MCF 10A (cell line): ENCODE measurements around the gene MAGI1. TPM values are rescaled to one million over a fixed set of nuclear protein-coding genes. Genes with fewer than 3 reads are reported as not detected.

ENCODE experiments used
- BruUV-seq: library from RNA; stranded (reverse); fragments of 400-500 nt; replicated peaks from 2 replicates; lab custom pipeline; 2021; lab: Mats Ljungman, UMichigan
- CTCF ChIA-PET: fragments of 300-600 bp; sonication (Branson Sonifier 250); formaldehyde crosslinking; extraction: SDS; loops from one replicate; lab custom pipeline; 2021; ENCODE audit warnings: antibody characterized with exemption, inconsistent platforms; lab: Yijun Ruan, JAX
- POLR2A ChIA-PET: fragments of 300-600, 350-650 bp; sonication (Branson Sonifier 250); formaldehyde crosslinking; extraction: SDS; loops from one replicate; lab custom pipeline; 2020; ENCODE audit warnings: antibody characterized with exemption, inconsistent platforms; lab: Yijun Ruan, JAX
- DNase-seq: peaks from one replicate; pipeline ENCODE4 v3.0.0-alpha.2; 2018; ENCODE audit not compliant: unreplicated experiment
- H3K27ac Mint-ChIP-seq: one replicate; pipeline ENCODE4 v1.8.0; 2022; ENCODE audit warnings: mild to moderate bottlenecking, low read depth, mixed read lengths; ENCODE audit not compliant: unreplicated experiment
- H3K27me3 Mint-ChIP-seq: one replicate; pipeline ENCODE4 v1.8.0; 2022; ENCODE audit warnings: mixed read lengths; ENCODE audit not compliant: insufficient read depth, unreplicated experiment
- H3K36me3 Mint-ChIP-seq: one replicate; pipeline ENCODE4 v1.8.0; 2022; ENCODE audit warnings: mild to moderate bottlenecking, moderate library complexity, mixed read lengths; ENCODE audit not compliant: insufficient read depth, unreplicated experiment
- H3K4me1 Mint-ChIP-seq: one replicate; pipeline ENCODE4 v1.8.0; 2022; ENCODE audit warnings: mixed read lengths; ENCODE audit not compliant: insufficient read depth, unreplicated experiment
- H3K4me3 Mint-ChIP-seq: one replicate; pipeline ENCODE4 v1.8.0; 2022; ENCODE audit warnings: mild to moderate bottlenecking, moderate library complexity, mixed read lengths; ENCODE audit not compliant: unreplicated experiment
- H3K9me3 Mint-ChIP-seq: one replicate; pipeline ENCODE4 v1.8.0; 2022; ENCODE audit warnings: mixed read lengths; ENCODE audit not compliant: unreplicated experiment
- intact Hi-C: fragments of 100-400 bp; cut with micrococcal nuclease; formaldehyde crosslinking; loops from 2 replicates; pipeline ENCODE4 v1.14.1; 2022
- total RNA-seq: library from RNA; stranded (reverse); gene quantifications from 2 replicates; pipeline ENCODE4 v1.2.3, GENCODE V29; 2022
- TF ChIP-seq, protein P1 (sequence below): fragments of 200-600 bp; IDR thresholded peaks from one replicate; pipeline ENCODE4 v1.8.0; 2022; ENCODE audit warnings: antibody characterized with exemption, mild to moderate bottlenecking; ENCODE audit not compliant: unreplicated experiment

Gene MAGI1
- total RNA-seq, 1 experiment from 2014 or later, result 6.2 TPM

GRCh38 chr3:65560901-65561300 lies 477.8 kb downstream of the MAGI1 start:
- Mint-ChIP-seq H3K9me3 (no peaks in the 10 kb centered on the region), H3K4me1 (no peaks in the 10 kb centered on the region), H3K36me3 (no peaks in the 10 kb centered on the region), H3K4me3 (no peak overlapping the region), H3K27ac (no peak overlapping the region), H3K27me3 (no peaks in the 10 kb centered on the region)
- DNase-seq, result no peak
- intact Hi-C loops, result no loop called here
- no TSS peak for BruUV-seq
- ChIA-PET POLR2A (interaction anchor here (0.9 kb wide), 1 partner anchor 21 kb away, joined by 3 read pairs; no protein-coding TSS in a partner anchor), CTCF (interaction anchor here (0.7 to 1.6 kb wide), 3 partner anchors 9 to 112 kb away, joined by 3 to 7 read pairs (median 3); no protein-coding TSS in a partner anchor)
- TF ChIP-seq, protein P1, sequence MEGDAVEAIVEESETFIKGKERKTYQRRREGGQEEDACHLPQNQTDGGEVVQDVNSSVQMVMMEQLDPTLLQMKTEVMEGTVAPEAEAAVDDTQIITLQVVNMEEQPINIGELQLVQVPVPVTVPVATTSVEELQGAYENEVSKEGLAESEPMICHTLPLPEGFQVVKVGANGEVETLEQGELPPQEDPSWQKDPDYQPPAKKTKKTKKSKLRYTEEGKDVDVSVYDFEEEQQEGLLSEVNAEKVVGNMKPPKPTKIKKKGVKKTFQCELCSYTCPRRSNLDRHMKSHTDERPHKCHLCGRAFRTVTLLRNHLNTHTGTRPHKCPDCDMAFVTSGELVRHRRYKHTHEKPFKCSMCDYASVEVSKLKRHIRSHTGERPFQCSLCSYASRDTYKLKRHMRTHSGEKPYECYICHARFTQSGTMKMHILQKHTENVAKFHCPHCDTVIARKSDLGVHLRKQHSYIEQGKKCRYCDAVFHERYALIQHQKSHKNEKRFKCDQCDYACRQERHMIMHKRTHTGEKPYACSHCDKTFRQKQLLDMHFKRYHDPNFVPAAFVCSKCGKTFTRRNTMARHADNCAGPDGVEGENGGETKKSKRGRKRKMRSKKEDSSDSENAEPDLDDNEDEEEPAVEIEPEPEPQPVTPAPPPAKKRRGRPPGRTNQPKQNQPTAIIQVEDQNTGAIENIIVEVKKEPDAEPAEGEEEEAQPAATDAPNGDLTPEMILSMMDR, result no peak

GRCh38 chr3:65560133-65560532 lies 478.6 kb downstream of the MAGI1 start:
- intact Hi-C loops, result no loop called here
- BruUV-seq, result no TSS peak
- ChIA-PET CTCF (no interaction called here), POLR2A (interaction anchor here (0.7 kb wide), 1 partner anchor 11 kb away, joined by 3 read pairs; no protein-coding TSS in a partner anchor)
- no peaks in the 10 kb centered on the region for H3K27me3 Mint-ChIP-seq
- TF ChIP-seq, protein P1, result no peak
- no peak overlapping the region for H3K27ac Mint-ChIP-seq
- no peak overlapping the region for H3K4me3 Mint-ChIP-seq
- no peak for DNase-seq
- no peaks in the 10 kb centered on the region for H3K36me3 Mint-ChIP-seq
- no peaks in the 10 kb centered on the region for H3K9me3 Mint-ChIP-seq
- no peaks in the 10 kb centered on the region for H3K4me1 Mint-ChIP-seq

- Mint-ChIP-seq H3K36me3 (no peaks in the 10 kb centered on the region), H3K4me3 (no peak overlapping the region), H3K4me1 (no peaks in the 10 kb centered on the region), H3K27me3 (no peaks in the 10 kb centered on the region), H3K9me3 (no peaks in the 10 kb centered on the region), H3K27ac (no peak overlapping the region)
- POLR2A ChIA-PET, result interaction anchor here (0.7 kb wide), 1 partner anchor 12 kb away, joined by 3 read pairs; no protein-coding TSS in a partner anchor
- TF ChIP-seq, protein P1, result no peak
- CTCF ChIA-PET, result interaction anchor here (0.7 kb wide), 1 partner anchor 1026 kb away, joined by 4 read pairs; no protein-coding TSS in a partner anchor
- intact Hi-C loops, result no loop called here
- no TSS peak for BruUV-seq
- peak; percentile 6 for DNase-seq
These were observed 479.1 kb downstream of the MAGI1 start for GRCh38 chr3:65559643-65560042.

- POLR2A ChIA-PET, result interaction anchor here (0.7 kb wide), 1 partner anchor 558 kb away, joined by 4 read pairs; no protein-coding TSS in a partner anchor
- intact Hi-C loops, result no loop called here
- Mint-ChIP-seq H3K4me3 (no peak overlapping the region), H3K4me1 (no peaks in the 10 kb centered on the region), H3K9me3 (no peaks in the 10 kb centered on the region), H3K27me3 (no peaks in the 10 kb centered on the region), H3K27ac (no peak overlapping the region), H3K36me3 (no peaks in the 10 kb centered on the region)
- DNase-seq, result no peak
- TF ChIP-seq, protein P1, result no peak
- no TSS peak for BruUV-seq
- CTCF ChIA-PET, result interaction anchor here (0.5 to 1.1 kb wide), 5 partner anchors 9 to 1380 kb away, joined by 3 to 4 read pairs (median 3); no protein-coding TSS in a partner anchor
These were observed 479.9 kb downstream of the MAGI1 start for GRCh38 chr3:65558826-65559225.
